Thoracic aorta (tissue), 2 donors: ENCODE results near the gene RFX7. TPM values are rescaled to one million over a fixed set of nuclear protein-coding genes. Genes with fewer than 3 reads are reported as not detected.

Experiments
- ATAC-seq: fragments of 150-250 bp; one replicate; pipeline ENCODE4 v1.8.0; 2017; ENCODE audit warnings: low read depth; ENCODE audit not compliant: insufficient number of reproducible peaks, low FRiP score
- DNase-seq: peaks from one replicate; pipeline ENCODE4 v3.0.0-alpha.2; 2020; ENCODE audit warnings: low spot score
- H3K27ac ChIP-seq, 2 donors: fragments of 200-600 bp; sonication (generic); 1 replicate in 1 of 2; 2 replicates in 1 of 2; pipeline ENCODE4 v1.5.1; 2016; ENCODE audit warnings: mild to moderate bottlenecking in 2 of 2, moderate library complexity in 2 of 2
- H3K27me3 ChIP-seq: fragments of 200-600 bp; sonication (generic); replicated peaks from 2 replicates; pipeline ENCODE4 v1.6.0; 2016; ENCODE audit warnings: mild to moderate bottlenecking; ENCODE audit not compliant: insufficient read depth
- H3K36me3 ChIP-seq: fragments of 200-600 bp; sonication (generic); one replicate; pipeline ENCODE4 v1.5.1; 2016
- H3K4me1 ChIP-seq, 2 donors: fragments of 200-600 bp; sonication (generic); 1 replicate in 1 of 2; 2 replicates in 1 of 2; pipeline versions ENCODE4 v1.5.1 to v1.6.0; 2016; ENCODE audit warnings: low read depth in 2 of 2, mild to moderate bottlenecking in 1 of 2; ENCODE audit not compliant: control insufficient read depth in 1 of 2
- H3K4me3 ChIP-seq: fragments of 200-600 bp; sonication (generic); 2 replicates; pipeline ENCODE4 v1.5.1; 2016; ENCODE audit warnings: mild to moderate bottlenecking
- H3K9me3 ChIP-seq: fragments of 200-600 bp; sonication (generic); 2 replicates; pipeline ENCODE4 v1.5.1; 2016
- CTCF ChIP-seq: fragments of 200-600 bp; sonication (generic); IDR thresholded peaks from one replicate; pipeline ENCODE4 v1.5.1; 2019; ENCODE audit warnings: antibody characterized with exemption
- total RNA-seq, 2 donors: library from RNA; depleted of rRNA; stranded (reverse); fragments of >200 nt; gene quantifications; one replicate each; pipeline versions ENCODE4 v1.1.0 to v1.2.3, GENCODE V29; 2016

RFX7 gene
- total RNA-seq, 2 donors from 2014 or later = 7.0 to 8.0 TPM

GRCh38 chr15:56194035-56194434, 49.6 kb downstream of the RFX7 start:
- Histone ChIP-seq H3K36me3 (no peaks in the 10 kb centered on the region), H3K4me3 (no peak overlapping the region), H3K4me1 (peaks cover 6 to 9% of the 10 kb centered on the region in 2 donors), H3K27ac (no peak overlapping the region), H3K9me3 (no peaks in the 10 kb centered on the region), H3K27me3 (no peaks in the 10 kb centered on the region)
- no peak for ATAC-seq
- no peak for TF ChIP-seq CTCF
- no peak for DNase-seq

- ATAC-seq = no peak
- no peak for TF ChIP-seq CTCF
These were observed 50.8 kb downstream of the RFX7 start for GRCh38 chr15:56192659-56193442.

GRCh38 chr15:56187665-56188064, 56.0 kb downstream of the RFX7 start:
- no peak for TF ChIP-seq CTCF
- H3K27me3 ChIP-seq = no peaks in the 10 kb centered on the region
- H3K27ac ChIP-seq = no peak overlapping the region
- H3K9me3 ChIP-seq = no peaks in the 10 kb centered on the region
- H3K4me1 ChIP-seq = no peaks in the 10 kb centered on the region
- ATAC-seq = no peak
- H3K36me3 ChIP-seq = no peaks in the 10 kb centered on the region
- H3K4me3 ChIP-seq = no peak overlapping the region
- DNase-seq = no peak

More at GRCh38 chr15:56192659-56193442, 50.8 kb downstream of the RFX7 start:
- no peaks in the 10 kb centered on the region for H3K9me3 ChIP-seq
- no peak for DNase-seq
- H3K27ac ChIP-seq = no peak overlapping the region
- no peaks in the 10 kb centered on the region for H3K36me3 ChIP-seq
- H3K27me3 ChIP-seq = no peaks in the 10 kb centered on the region
- H3K4me1 ChIP-seq = peaks cover 6 to 9% of the 10 kb centered on the region in 2 donors
- no peak overlapping the region for H3K4me3 ChIP-seq

GRCh38 chr15:56185980-56186379, 57.7 kb downstream of the RFX7 start:
- no peak for TF ChIP-seq CTCF
- Histone ChIP-seq H3K27ac (no peak overlapping the region), H3K27me3 (no peaks in the 10 kb centered on the region), H3K9me3 (no peaks in the 10 kb centered on the region), H3K36me3 (no peaks in the 10 kb centered on the region), H3K4me1 (no peaks in the 10 kb centered on the region), H3K4me3 (no peak overlapping the region)
- DNase-seq (no peak), ATAC-seq (no peak)

GRCh38 chr15:56184516-56184915, 59.2 kb downstream of the RFX7 start:
- Histone ChIP-seq H3K9me3 (no peaks in the 10 kb centered on the region), H3K27ac (no peak overlapping the region), H3K36me3 (no peaks in the 10 kb centered on the region), H3K27me3 (no peaks in the 10 kb centered on the region), H3K4me3 (no peak overlapping the region), H3K4me1 (no peaks in the 10 kb centered on the region)
- ATAC-seq (no peak), DNase-seq (no peak)
- TF ChIP-seq CTCF = no peak
